GM12878 (cell line): ENCODE results near the gene YIPF5. TPM values are rescaled to one million over a fixed set of nuclear protein-coding genes. Genes with fewer than 3 reads are reported as not detected.

Experiments
- ATAC-seq: fragments of 200-7000 bp; cut with Tn5 transposase; 3 replicates; pipeline ENCODE4 v1.9.1; 2020; ENCODE audit warnings: mild to moderate bottlenecking, moderate library complexity
- BruUV-seq: library from RNA; stranded (reverse); fragments of 400-500 nt; replicated peaks from 2 replicates; lab custom pipeline; 2021; lab: Mats Ljungman, UMichigan
- CTCF ChIA-PET: fragments of 300-600 bp; sonication (Branson Sonifier 250); formaldehyde crosslinking; extraction: SDS; loops from one replicate; lab custom pipeline; 2021; ENCODE audit warnings: inconsistent platforms; lab: Yijun Ruan, JAX
- POLR2A ChIA-PET: fragments of 350-600 bp; formaldehyde crosslinking; extraction: SDS; loops from one replicate; lab custom pipeline; 2021; ENCODE audit warnings: inconsistent platforms; lab: Charles Lee
- RAD21 ChIA-PET: fragments of 300-600 bp; sonication (Branson Sonifier 250); formaldehyde crosslinking; loops from one replicate; lab custom pipeline; 2023; ENCODE audit warnings: antibody characterized with exemption; ENCODE audit not compliant: unreplicated experiment; lab: Charles Lee
- SMC1A ChIA-PET: fragments of 300-600 bp; sonication (Branson Sonifier 250); formaldehyde crosslinking; loops from one replicate; lab custom pipeline; 2023; ENCODE audit not compliant: unreplicated experiment, uncharacterized antibody; lab: Charles Lee
- DNase-seq: peaks from one replicate; pipeline ENCODE4 v3.0.0-alpha.2; 2011; ENCODE audit warnings: low read depth, low spot score
- FAIRE-seq: peaks from 3 replicates; lab custom pipeline; 2011; peaks lifted over from hg19 to GRCh38; lab: Jason Lieb, UNC
- H2AFZ ChIP-seq: 2 replicates; pipeline ENCODE4 v1.6.0; 2011; ENCODE audit warnings: low read depth, low read length, control low read depth; ENCODE audit not compliant: control insufficient read depth
- H3K27ac ChIP-seq: 2 replicates; pipeline ENCODE4 v1.5.1; 2011; ENCODE audit warnings: control low read depth; ENCODE audit not compliant: control insufficient read depth, insufficient read depth
- H3K27me3 ChIP-seq, 2 experiments: replicated peaks in 1 of 2; 2 replicates each; pipeline versions ENCODE4 v1.6.0 to v1.6.1; 2011; ENCODE audit warnings: low read length in 1 of 2; ENCODE audit not compliant: control insufficient read depth in 2 of 2, insufficient read depth in 2 of 2
- H3K36me3 ChIP-seq, 2 experiments: 2 replicates each; pipeline ENCODE4 v1.5.1; 2011; ENCODE audit warnings: low read length in 1 of 2; ENCODE audit not compliant: control insufficient read depth in 2 of 2, insufficient read depth in 2 of 2
- H3K4me1 ChIP-seq: 2 replicates; pipeline ENCODE4 v1.6.1; 2011; ENCODE audit warnings: mild to moderate bottlenecking, low read length, moderate library complexity, mixed read lengths; ENCODE audit not compliant: control insufficient read depth, insufficient read depth
- H3K4me2 ChIP-seq: 2 replicates; pipeline ENCODE4 v1.6.0; 2011; ENCODE audit warnings: control low read depth; ENCODE audit not compliant: control insufficient read depth, insufficient read depth
- H3K4me3 ChIP-seq: fragments of 200-600 bp; sonication (generic); 2 replicates; pipeline ENCODE4 v1.5.1; 2016
- H3K79me2 ChIP-seq: 2 replicates; pipeline ENCODE4 v1.6.0; 2011; ENCODE audit warnings: low read length; ENCODE audit not compliant: control insufficient read depth, insufficient read depth
- H3K9ac ChIP-seq: 2 replicates; pipeline ENCODE4 v1.8.0; 2011; ENCODE audit warnings: low read length, control low read depth, mixed read lengths; ENCODE audit not compliant: control insufficient read depth, insufficient read depth
- H3K9me3 ChIP-seq: replicated peaks from 3 replicates; pipeline ENCODE4 v1.5.1; 2011; ENCODE audit warnings: mild to moderate bottlenecking, low read length; ENCODE audit not compliant: control insufficient read depth, insufficient read depth
- H4K20me1 ChIP-seq: 2 replicates; pipeline ENCODE4 v1.6.0; 2011; ENCODE audit not compliant: control insufficient read depth, insufficient read depth
- BCL3 ChIP-seq: IDR thresholded peaks from 2 replicates; pipeline ENCODE4 v1.6.1; 2011; ENCODE audit warnings: borderline replicate concordance, low read depth, mild to moderate bottlenecking, moderate library complexity, low read length; ENCODE audit not compliant: insufficient read depth, poor library complexity, severe bottlenecking
- CBFB ChIP-seq: IDR thresholded peaks from 2 replicates; pipeline ENCODE4 v1.6.1; 2016; ENCODE audit warnings: antibody characterized with exemption, low read depth
- IRF5 ChIP-seq: fragments of 450-650 bp; IDR thresholded peaks from 2 replicates; pipeline ENCODE4 v1.6.1; 2017; ENCODE audit warnings: borderline replicate concordance
- NFYA ChIP-seq: IDR thresholded peaks from 2 replicates; pipeline ENCODE4 v1.6.1; 2011; ENCODE audit warnings: low read depth, mild to moderate bottlenecking, low read length, improper control_type of control experiment, borderline replicate concordance
- WGBS: methylation state at CpG from one replicate; pipeline ENCODE4 v1.1.6; 2016; ENCODE audit warnings: low lambda C conversion rate; ENCODE audit not compliant: insufficient replicate concordance, insufficient coverage; ENCODE audit errors: missing lambda C conversion rate; 5-methylcytosine and 5-hydroxymethylcytosine counted together
- in situ Hi-C: fragments of 300-500 bp; cut with MboI; formaldehyde crosslinking; loops from 9 replicates; pipeline ENCODE4 v1.14.3; 2018; ENCODE audit warnings: mixed read lengths
- intact Hi-C: fragments of 100-400 bp; cut with micrococcal nuclease; formaldehyde crosslinking; loops from one replicate; pipeline ENCODE4 v1.14.2; 2022; ENCODE audit not compliant: unreplicated experiment
- polyA plus RNA-seq, 11 experiments: library from polyadenylated mRNA; depleted of rRNA in 4 of 11; unstranded in 6 of 11; stranded (reverse) in 5 of 11; fragments of >200 nt; fragmentation: Nextera tagmentation in 4 of 11; fragmentation: Illumina TruSeq in 1 of 11; extraction: Ambion mirVana in 4 of 11; extraction: Trizol in 1 of 11; gene quantifications; 1 replicate in 1 of 11; 2 replicates in 10 of 11; pipeline versions ENCODE4 v1.2.1 to v1.2.3, GENCODE V29; 2011 to 2016; ENCODE audit warnings: inconsistent platforms in 2 of 11, missing spikeins in 2 of 11, low read depth in 1 of 11
- total RNA-seq, 4 experiments: library from RNA; depleted of rRNA in 3 of 4; stranded (reverse); fragments of >200 nt in 3 of 4; fragmentation: Illumina TruSeq in 1 of 4; extraction: Trizol in 1 of 4; gene quantifications; 2 replicates each; pipeline versions ENCODE4 v1.2.1 to v1.2.3, GENCODE V29; 2013 to 2021

YIPF5 gene
- total and polyA plus RNA-seq, 10 of the 15 experiments (the other 5 are each of a cell fraction or from before 2014, with no cell fraction given) = 19.5 to 50.4 (median 34.3) TPM

- Histone ChIP-seq H2AFZ (no peak overlapping the region), H3K27ac (no peak overlapping the region), H3K4me2 (no peak overlapping the region), H3K9ac (no peak overlapping the region), H4K20me1 (no peaks in the 10 kb centered on the region), H3K4me1 (no peaks in the 10 kb centered on the region), H3K4me3 (no peak overlapping the region), H3K9me3 (no peaks in the 10 kb centered on the region), H3K36me3 (peaks cover 0 to 25% of the 10 kb centered on the region in 2 experiments), H3K27me3 (no peaks in the 10 kb centered on the region), H3K79me2 (peaks cover 9% of the 10 kb centered on the region)
- ChIA-PET RAD21 (no interaction called here), POLR2A (no interaction called here), SMC1A (interaction anchor here (1.0 kb wide), 1 partner anchor 31 kb away, joined by 5 read pairs; no protein-coding TSS in a partner anchor), CTCF (interaction anchor here (1.0 kb wide), 1 partner anchor 29 kb away, joined by 3 read pairs; no protein-coding TSS in a partner anchor)
- 100% methylated on average over 1 of the region's 1 CpG for WGBS
- ATAC-seq (no peak), DNase-seq (no peak), FAIRE-seq (no peak)
- in situ Hi-C loops = no loop called here
- intact Hi-C loops = no loop called here
- TF ChIP-seq CBFB (no peak), BCL3 (no peak), IRF5 (no peak), NFYA (no peak)
- no TSS peak for BruUV-seq
Measured at GRCh38 chr5:144162686-144163085, 7.8 kb downstream of the YIPF5 start.
